ENCODE results near the gene ANKRD10.

Gene ANKRD10

GRCh38 chr13:110830800-110831371, 84.0 kb downstream of the ANKRD10 start:
- DNase-seq (ENCODE audit: low spot score): no peak

- DNase-seq (ENCODE audit: low spot score): no peak
Observed at GRCh38 chr13:110830331-110830730, 84.5 kb downstream of the ANKRD10 start.

GRCh38 chr13:110829486-110829885, 85.4 kb downstream of the ANKRD10 start:
- DNase-seq (ENCODE audit: low spot score): no peak

GRCh38 chr13:110828705-110829104, 86.2 kb downstream of the ANKRD10 start:
- DNase-seq (ENCODE audit: low spot score): no peak

Data from germinal center (tissue), 1 donor.